ENCODE results near the gene DNAJA4.

Gene DNAJA4

GRCh38 chr15:78264304-78265136 is at the start of gene DNAJA4:
TSS of gene DNAJA4 (plus strand) at chr15:78264562. CDS start at chr15:78264764, 202 bp downstream.
- peak; percentile 68 for DNase-seq

- peak; percentile 29 for DNase-seq
Measured at GRCh38 chr15:78216276-78217104, 47.9 kb upstream of the DNAJA4 start.

- no peak for DNase-seq
Measured at GRCh38 chr15:78220713-78221112, 43.6 kb upstream of the DNAJA4 start.

GRCh38 chr15:78222745-78223395 is 41.5 kb upstream of the DNAJA4 start:
- DNase-seq: no peak

- no peak for DNase-seq
Measured at GRCh38 chr15:78223396-78224022, 40.9 kb upstream of the DNAJA4 start.

- DNase-seq: no peak
Measured at GRCh38 chr15:78224023-78224411, 40.3 kb upstream of the DNAJA4 start.

GRCh38 chr15:78225783-78226541 is 38.4 kb upstream of the DNAJA4 start:
- DNase-seq: no peak

GRCh38 chr15:78228356-78228996 is 35.9 kb upstream of the DNAJA4 start:
- no peak for DNase-seq

- DNase-seq: no peak
Measured at GRCh38 chr15:78229431-78230406, 34.6 kb upstream of the DNAJA4 start.

- no peak for DNase-seq
Measured at GRCh38 chr15:78232951-78233350, 31.4 kb upstream of the DNAJA4 start.

- no peak for DNase-seq
Measured at GRCh38 chr15:78233496-78233895, 30.9 kb upstream of the DNAJA4 start.

GRCh38 chr15:78234515-78235040 is 29.8 kb upstream of the DNAJA4 start, which contains the start of gene ACSBG1:
TSS of gene ACSBG1 (minus strand) at chr15:78234565. CDS start at chr15:78234501, 64 bp downstream.
- DNase-seq: no peak

- no peak for DNase-seq
Measured at GRCh38 chr15:78236491-78236890, 27.9 kb upstream of the DNAJA4 start.

- no peak for DNase-seq
Measured at GRCh38 chr15:78237146-78237545, 27.2 kb upstream of the DNAJA4 start.

- DNase-seq: no peak
Measured at GRCh38 chr15:78239811-78240210, 24.6 kb upstream of the DNAJA4 start.

GRCh38 chr15:78241017-78241416 is 23.3 kb upstream of the DNAJA4 start:
- peak; percentile 93 for DNase-seq

- DNase-seq: peak; percentile 67
Measured at GRCh38 chr15:78242128-78242527, 22.2 kb upstream of the DNAJA4 start.

- no peak for DNase-seq
Measured at GRCh38 chr15:78243058-78243457, 21.3 kb upstream of the DNAJA4 start.

GRCh38 chr15:78243491-78243941 is 20.8 kb upstream of the DNAJA4 start:
- DNase-seq: peak; percentile 53

GRCh38 chr15:78244101-78244500 is 20.3 kb upstream of the DNAJA4 start:
- peak; percentile 78 for DNase-seq
